GM18868 (cell line): Measurements from ENCODE around the gene POLR2B.
"Not testable (repeated sequence)": the region's sequence is repeated elsewhere in the genome, so short reads cannot be mapped to it uniquely, and the experiment has no call there.

Source experiments
- ATAC-seq: cut with Tn5 transposase; IDR thresholded peaks from one replicate; pipeline ENCODE4 v1.9.1; 2021; ENCODE audit warnings: mild to moderate bottlenecking, moderate library complexity; ENCODE audit not compliant: unreplicated experiment

POLR2B gene

DNA sequence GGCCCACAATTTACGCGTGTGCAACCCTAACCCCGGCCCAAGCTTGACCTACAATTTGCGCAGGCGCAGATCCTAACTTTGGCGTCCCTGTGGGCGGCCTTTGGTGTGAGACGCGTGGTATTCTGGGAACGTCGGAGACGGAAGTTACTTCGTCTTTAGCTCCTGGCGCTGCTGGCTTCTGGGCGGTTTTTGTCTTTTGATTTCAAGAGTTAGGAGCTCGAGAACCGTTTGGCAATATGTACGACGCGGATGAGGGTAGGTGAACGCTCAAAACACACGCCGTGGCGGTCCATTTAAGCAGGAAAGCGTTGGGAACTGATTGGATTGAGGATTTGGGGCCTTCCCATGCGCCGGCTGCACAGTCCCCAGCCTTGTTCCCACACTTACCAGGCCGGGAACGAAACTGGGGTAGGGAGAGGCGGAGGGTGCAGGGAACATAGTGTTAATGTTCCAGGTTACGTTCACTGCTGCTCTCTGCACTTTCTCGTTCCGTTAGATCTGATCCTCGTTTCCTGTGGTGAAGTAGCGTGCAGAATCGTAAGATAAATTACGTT is at the start of gene POLR2B:
Gene POLR2B (plus strand): TSS at position 147 of the 554 bp plus-strand sequence. CDS start 90 bp downstream, at position 237.
- peak; percentile 49 for ATAC-seq

DNA sequence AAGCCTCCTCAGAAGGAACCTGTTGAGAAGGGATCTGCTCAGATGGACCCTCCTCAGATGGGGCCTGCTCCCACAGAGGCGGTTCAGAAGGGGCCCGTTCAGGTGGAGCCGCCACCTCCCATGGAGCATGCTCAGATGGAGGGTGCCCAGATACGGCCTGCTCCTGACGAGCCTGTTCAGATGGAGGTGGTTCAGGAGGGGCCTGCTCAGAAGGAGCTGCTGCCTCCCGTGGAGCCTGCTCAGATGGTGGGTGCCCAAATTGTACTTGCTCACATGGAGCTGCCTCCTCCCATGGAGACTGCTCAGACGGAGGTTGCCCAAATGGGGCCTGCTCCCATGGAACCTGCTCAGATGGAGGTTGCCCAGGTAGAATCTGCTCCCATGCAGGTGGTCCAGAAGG is 48.1 kb upstream of the POLR2B start:
- no peak for ATAC-seq

GRCh38 chr4:56931924-56932323 is 46.8 kb upstream of the POLR2B start:
- ATAC-seq, result no peak

GRCh38 chr4:56937262-56937661 is 41.4 kb upstream of the POLR2B start:
- no peak for ATAC-seq

- ATAC-seq, result not testable (repeated sequence)
These were observed 38.9 kb upstream of the POLR2B start for GRCh38 chr4:56939826-56940225.

DNA sequence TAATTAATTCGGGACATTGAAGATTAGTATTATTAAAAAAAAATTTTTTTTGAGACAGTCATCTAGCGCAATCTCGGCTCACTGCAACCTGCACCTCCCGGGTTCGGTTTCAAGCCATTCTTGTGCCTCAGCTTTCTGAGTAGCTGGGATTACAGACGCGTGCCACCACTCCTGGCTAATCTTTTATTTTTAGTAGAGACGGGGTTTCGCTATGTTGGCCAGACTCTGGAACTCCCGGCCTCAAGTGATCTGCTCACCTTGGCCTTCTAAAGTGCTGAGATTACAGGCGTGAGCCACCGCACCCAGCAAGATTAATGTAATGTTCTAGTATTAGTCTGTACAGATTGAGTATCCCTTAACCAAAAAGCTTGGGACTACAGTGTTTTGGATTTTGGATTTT is 38.3 kb upstream of the POLR2B start:
- no peak for ATAC-seq

DNA sequence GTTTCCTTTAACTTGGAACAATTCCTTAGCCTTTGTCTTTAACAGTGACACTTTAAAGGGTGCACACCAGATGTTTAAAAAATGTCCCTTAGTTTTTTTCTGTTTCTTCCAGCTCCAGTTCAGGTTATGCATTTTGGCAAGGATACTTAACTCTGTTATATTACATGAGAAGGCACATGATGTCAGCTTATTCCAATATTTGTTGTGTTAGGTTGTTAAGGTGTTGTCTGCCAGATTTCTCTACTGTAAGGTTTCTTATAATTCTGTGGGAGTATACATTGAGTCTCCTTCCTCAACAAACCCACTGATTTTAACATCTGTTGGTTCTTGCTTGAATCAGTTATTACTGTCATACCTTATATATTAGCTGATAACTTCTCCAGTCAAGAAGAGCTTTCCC is 37.7 kb upstream of the POLR2B start:
- no peak for ATAC-seq

- no peak for ATAC-seq
These were observed 37.3 kb upstream of the POLR2B start for GRCh38 chr4:56941403-56941802.

- no peak for ATAC-seq
These were observed 24.8 kb upstream of the POLR2B start for GRCh38 chr4:56953680-56954520.

DNA sequence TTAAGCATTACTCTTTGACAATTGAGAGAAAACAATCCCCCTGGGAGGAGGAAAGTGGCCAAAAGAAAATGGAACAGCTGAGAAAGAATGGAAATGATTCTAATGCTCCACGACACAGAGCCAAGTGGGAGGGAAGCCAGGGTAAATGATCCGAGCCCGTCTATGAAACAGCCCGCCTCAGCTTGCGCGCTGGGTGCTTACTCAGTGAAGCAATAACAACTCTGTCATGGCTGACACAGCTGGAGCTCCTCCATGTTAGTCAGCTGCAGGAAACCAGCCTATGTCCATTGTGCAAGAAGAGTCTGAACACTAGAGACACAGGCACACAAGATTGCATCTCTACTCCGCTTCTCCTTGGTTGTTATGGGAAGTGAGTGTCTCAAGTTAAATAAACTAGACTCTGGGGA is 20.6 kb upstream of the POLR2B start:
- no peak for ATAC-seq

- ATAC-seq, result no peak
These were observed 19.6 kb upstream of the POLR2B start for GRCh38 chr4:56959100-56959499.

DNA sequence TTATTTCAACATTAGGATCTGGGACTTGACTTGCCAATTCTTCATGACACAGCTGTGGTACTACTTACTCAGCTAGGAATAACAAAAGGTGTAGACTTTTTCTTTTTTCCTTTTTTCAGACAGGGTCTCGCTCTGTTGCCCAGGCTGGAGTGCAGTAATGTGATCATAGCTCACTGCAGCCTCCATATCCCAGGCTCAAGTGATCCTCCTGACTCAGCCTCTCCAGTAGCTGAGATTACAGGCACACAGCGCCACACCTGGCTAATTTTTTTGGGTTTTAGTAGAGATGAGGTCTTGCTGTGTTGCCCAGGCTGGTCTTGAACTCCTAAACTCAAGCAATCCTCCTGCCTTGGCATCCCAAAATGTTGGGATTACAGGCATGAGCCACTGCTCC is 17.6 kb upstream of the POLR2B start:
- no peak for ATAC-seq

DNA sequence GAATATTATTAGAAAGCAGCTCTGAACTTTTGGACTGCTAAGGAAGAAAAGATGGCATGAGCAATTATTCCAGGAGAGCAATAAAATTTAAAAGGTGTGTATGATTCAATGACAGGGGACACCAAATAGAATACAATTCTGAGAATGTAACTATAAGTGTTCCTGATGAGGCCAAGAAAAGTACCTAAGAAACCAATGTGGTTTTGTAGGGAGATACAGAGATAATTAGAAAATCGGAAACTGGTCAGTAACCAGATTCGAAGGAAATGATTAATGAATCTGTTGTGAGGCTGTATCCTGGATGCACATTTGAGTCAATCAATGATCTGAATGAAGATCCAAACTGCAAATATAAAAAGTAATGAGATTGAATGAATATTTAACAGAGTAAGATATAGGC is 7.3 kb upstream of the POLR2B start:
- no peak for ATAC-seq

DNA sequence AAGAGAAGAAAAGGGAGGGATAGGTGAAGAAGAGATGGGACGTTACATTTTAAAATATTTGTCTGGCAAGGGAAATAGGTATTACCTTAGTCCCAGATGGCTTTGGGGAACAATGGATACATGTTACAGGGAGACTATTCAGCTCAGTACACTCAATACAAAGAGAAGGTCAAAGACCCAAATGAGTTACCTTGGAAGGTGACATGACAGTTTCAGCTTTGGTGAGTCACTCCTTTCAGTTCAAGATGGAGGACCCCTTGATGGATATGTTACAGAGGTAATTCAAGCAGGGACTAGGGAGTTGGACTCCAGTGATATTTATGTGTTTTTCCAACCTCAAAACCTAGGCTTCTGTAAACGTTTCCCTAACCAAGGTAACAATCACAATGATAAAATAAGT is 6.3 kb upstream of the POLR2B start:
- ATAC-seq, result no peak

DNA sequence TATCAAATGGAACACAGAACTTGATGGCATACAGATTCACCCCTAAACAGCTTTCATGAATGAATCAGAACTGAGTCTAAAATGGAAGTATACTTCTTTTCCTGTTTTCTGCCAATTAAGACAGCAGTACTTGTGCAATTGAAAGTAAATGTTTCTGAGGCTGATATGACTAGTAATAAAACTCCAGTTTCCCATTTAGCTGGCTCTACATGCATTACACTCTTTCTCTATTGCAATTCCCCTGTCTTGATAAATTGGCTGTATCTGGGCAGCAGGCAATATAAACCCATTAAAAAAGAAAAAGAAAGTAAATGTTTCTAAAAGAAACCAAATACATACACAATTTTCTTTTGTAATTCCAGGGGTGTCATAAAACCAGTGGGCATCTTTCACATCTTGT is 5.9 kb upstream of the POLR2B start:
- no peak for ATAC-seq

- no peak for ATAC-seq
These were observed 5.4 kb upstream of the POLR2B start for GRCh38 chr4:56973336-56973735.

- ATAC-seq, result no peak
These were observed 2.3 kb upstream of the POLR2B start for GRCh38 chr4:56976283-56976836.

- peak; percentile 30 for ATAC-seq
These were observed 1.8 kb upstream of the POLR2B start for GRCh38 chr4:56976837-56977320.

GRCh38 chr4:56977321-56978012 is 1.2 kb upstream of the POLR2B start, which contains the start of gene NOA1:
TSS of gene NOA1 (minus strand) at chr4:56977606. CDS start at chr4:56977585, 21 bp downstream.
- ATAC-seq, result peak; percentile 84

DNA sequence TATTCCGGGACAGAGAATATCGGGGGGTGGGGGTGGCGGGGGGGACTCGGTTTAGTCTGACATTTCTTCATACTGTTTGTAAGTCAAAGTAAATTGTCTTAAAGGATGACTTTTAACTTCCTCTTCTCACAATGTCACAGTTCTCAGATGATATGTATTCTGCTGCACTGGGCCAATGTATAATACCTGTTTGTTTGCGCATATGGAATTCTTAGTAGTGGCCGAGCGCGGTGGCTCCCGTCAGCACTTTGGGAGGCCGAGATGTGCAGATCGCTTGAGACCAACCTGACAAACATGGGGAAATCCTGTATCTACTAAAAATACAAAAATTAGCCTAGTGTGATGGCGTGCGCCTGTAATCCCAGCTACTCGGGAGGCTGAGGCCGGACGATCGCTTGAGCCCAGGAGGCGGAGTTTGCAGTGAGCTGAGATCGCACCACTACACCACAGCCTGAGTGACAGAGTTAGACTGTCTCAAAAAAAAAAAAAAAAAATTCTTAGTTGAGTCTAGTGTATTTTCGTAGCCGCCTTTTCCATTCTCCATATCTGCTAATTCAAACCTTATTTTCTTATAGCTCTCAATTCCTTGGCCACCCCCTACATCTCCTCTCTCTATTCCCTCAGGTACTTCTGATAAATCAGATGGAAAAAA is 851 bp downstream of the POLR2B start:
- ATAC-seq, result no peak

DNA sequence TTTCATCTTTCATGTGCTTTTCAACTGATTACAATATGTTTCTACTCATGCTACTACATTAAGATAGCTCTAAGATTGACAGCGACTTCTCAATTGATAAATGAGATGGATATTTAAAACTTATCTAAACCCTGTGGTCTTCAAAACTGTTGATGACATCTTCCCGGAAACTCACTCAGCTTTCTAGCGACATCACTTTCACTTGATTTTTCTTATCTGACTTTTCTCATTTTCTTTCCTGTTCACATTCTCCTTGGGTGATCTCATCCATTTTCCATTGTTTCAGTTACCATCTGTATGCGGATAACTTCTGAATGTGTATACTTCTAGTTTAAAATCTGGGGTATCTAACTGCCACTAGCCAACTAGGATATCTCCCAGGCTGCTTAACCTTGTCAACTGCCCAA is 3.1 kb downstream of the POLR2B start:
- no peak for ATAC-seq
